OCI-LY7 (cell line): ENCODE results near the gene PAK3.

ENCODE experiments used
- CTCF ChIP-seq: fragments of 200-600 bp; sonication (generic); conservative IDR thresholded peaks from 2 replicates; pipeline ENCODE4 v1.5.1; 2014; ENCODE audit warnings: mild to moderate bottlenecking, antibody characterized with exemption, low read length, moderate library complexity, mixed read lengths
- EZH2phosphoT487 ChIP-seq: fragments of 200-600 bp; sonication (generic); IDR thresholded peaks from 2 replicates; pipeline ENCODE4 v1.6.1; 2018; ENCODE audit warnings: low read depth, borderline replicate concordance, mild to moderate bottlenecking, mixed run types, antibody characterized with exemption, low read length, moderate library complexity, mixed read lengths

GRCh38 chrX:111071542-111072277 is 24.3 kb upstream of the PAK3 start:
- TF ChIP-seq CTCF (no peak), EZH2phosphoT487 (no peak)
